K562 (cell line): Measurements from ENCODE around the gene ADTRP. TPM values are rescaled to one million over a fixed set of nuclear protein-coding genes. Genes with fewer than 3 reads are reported as not detected.

ENCODE experiments used
- CUX1 ChIP-seq: fragments of 200-800 bp; sonication (Bioruptor generic); IDR thresholded peaks from 2 replicates; pipeline ENCODE4 v1.6.1; 2016; ENCODE audit warnings: missing genetic modification characterization, missing compliant biosample characterization
- E2F4 ChIP-seq: sonication (generic); formaldehyde crosslinking; IDR thresholded peaks from 2 replicates; pipeline ENCODE4 v1.8.0; 2022; ENCODE audit warnings: mild to moderate bottlenecking, low read depth, missing genetic modification reagents
- GABPB1 ChIP-seq: sonication (generic); formaldehyde crosslinking; IDR thresholded peaks from 2 replicates; pipeline ENCODE4 v1.8.0; 2022; ENCODE audit warnings: mild to moderate bottlenecking, missing genetic modification reagents
- HMGN3 ChIP-seq: IDR thresholded peaks from 2 replicates; pipeline ENCODE4 v1.6.1; 2011; ENCODE audit warnings: borderline replicate concordance, low read depth, mild to moderate bottlenecking, mixed read lengths, low read length; ENCODE audit not compliant: insufficient read length; ENCODE audit errors: extremely low read depth
- NFIX ChIP-seq: fragments of 250-450 bp; sonication (Bioruptor Pico); IDR thresholded peaks from 2 replicates; pipeline ENCODE4 v1.4.0; 2020; ENCODE audit warnings: low read depth, mild to moderate bottlenecking, moderate library complexity
- POU5F1 ChIP-seq: fragments of 150-350 bp; IDR thresholded peaks from 2 replicates; pipeline ENCODE4 v1.6.1; 2014; ENCODE audit warnings: borderline replicate concordance, low read length, low read depth, mild to moderate bottlenecking; ENCODE audit not compliant: partially characterized antibody
- PURB ChIP-seq: sonication (generic); formaldehyde crosslinking; IDR thresholded peaks from 2 replicates; pipeline ENCODE4 v1.9.0; 2021; ENCODE audit warnings: low read depth, mild to moderate bottlenecking, missing genetic modification reagents
- ZNF609 ChIP-seq: sonication (generic); formaldehyde crosslinking; IDR thresholded peaks from 2 replicates; pipeline ENCODE4 v1.8.1; 2023; ENCODE audit warnings: missing genetic modification reagents, mild to moderate bottlenecking, borderline replicate concordance
- polyA plus RNA-seq, 8 experiments: library from polyadenylated mRNA; depleted of rRNA in 4 of 8; stranded (reverse) in 5 of 8; unstranded in 3 of 8; fragments of >200 nt; fragmentation: Nextera tagmentation in 2 of 8; fragmentation: Illumina TruSeq in 1 of 8; extraction: Ambion mirVana in 2 of 8; extraction: Trizol in 1 of 8; gene quantifications; 2 replicates each; pipeline versions ENCODE4 v1.2.1 to v1.2.3, GENCODE V29; 2011 to 2014; ENCODE audit warnings: inconsistent platforms in 1 of 8, missing spikeins in 1 of 8
- total RNA-seq, 7 experiments: library from RNA; depleted of rRNA in 6 of 7; stranded (reverse); fragments of >200 nt in 6 of 7; fragmentation: Illumina TruSeq in 2 of 7; extraction: Trizol in 2 of 7; gene quantifications; 2 replicates each; pipeline versions ENCODE4 v1.2.1 to v1.2.3, GENCODE V29; 2011 to 2021; ENCODE audit warnings: low replicate concordance in 1 of 7
- TF ChIP-seq, protein P1 (sequence below): fragments of 250-450 bp; sonication (Bioruptor Pico); IDR thresholded peaks from 2 replicates; pipeline ENCODE4 v1.9.0; 2021; ENCODE audit warnings: mild to moderate bottlenecking

ADTRP gene
- total and polyA plus RNA-seq, 9 of the 15 experiments (the other 6 are each of a cell fraction or from before 2014, with no cell fraction given) = 7.4 to 24.0 (median 13.6) TPM

GRCh38 chr6:11740875-11741274 lies 37.7 kb downstream of the ADTRP start (continued):
- TF ChIP-seq ZNF609 (CRISPR knock-in tag) = no peak
- TF ChIP-seq POU5F1 = no peak
- TF ChIP-seq CUX1 (CRISPR knock-in tag) = no peak
- no peak for TF ChIP-seq HMGN3
- TF ChIP-seq GABPB1 = no peak
- no peak for TF ChIP-seq PURB
- no peak for TF ChIP-seq NFIX
- no peak for TF ChIP-seq E2F4 (CRISPR knock-in tag)
- TF ChIP-seq, protein P1, sequence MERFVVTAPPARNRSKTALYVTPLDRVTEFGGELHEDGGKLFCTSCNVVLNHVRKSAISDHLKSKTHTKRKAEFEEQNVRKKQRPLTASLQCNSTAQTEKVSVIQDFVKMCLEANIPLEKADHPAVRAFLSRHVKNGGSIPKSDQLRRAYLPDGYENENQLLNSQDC (CRISPR knock-in tag) = no peak
